Tibial artery (tissue), 4 donors: ENCODE results near the gene NOP16.

Source experiments
- DNase-seq, 2 donors: peaks; one replicate each; pipeline ENCODE4 v3.0.0-alpha.2; 2019
- H3K27ac ChIP-seq, 2 donors: fragments of 200-600 bp; sonication (generic) in 1 of 2; 1 replicate in 1 of 2; 2 replicates in 1 of 2; pipeline ENCODE4 v1.5.1; 2018 to 2019; ENCODE audit warnings: mild to moderate bottlenecking in 1 of 2
- H3K27me3 ChIP-seq, 2 donors: fragments of 200-600 bp; sonication (generic) in 1 of 2; one replicate each; pipeline versions ENCODE4 v1.5.1 to v1.6.0; 2016 to 2019
- H3K36me3 ChIP-seq, 3 donors: fragments of 200-600 bp; sonication (generic) in 2 of 3; one replicate each; pipeline ENCODE4 v1.5.1; 2016 to 2019; ENCODE audit warnings: mild to moderate bottlenecking in 2 of 3
- H3K4me1 ChIP-seq, 4 donors: fragments of 200-600 bp; sonication (generic) in 2 of 4; 1 replicate in 3 of 4; 2 replicates in 1 of 4; pipeline ENCODE4 v1.5.1; 2016 to 2019
- H3K4me3 ChIP-seq, 2 donors: fragments of 200-600 bp; sonication (generic) in 1 of 2; 1 replicate in 1 of 2; 2 replicates in 1 of 2; pipeline ENCODE4 v1.5.1; 2018 to 2019; ENCODE audit warnings: mild to moderate bottlenecking in 2 of 2
- H3K9me3 ChIP-seq, 3 donors: fragments of 200-600 bp; sonication (generic) in 1 of 3; one replicate each; pipeline ENCODE4 v1.5.1; 2016 to 2019
- CTCF ChIP-seq, 2 experiments: fragments of 200-600 bp in 1 of 2; fragments of 450-650 bp in 1 of 2; IDR thresholded peaks; one replicate each; pipeline ENCODE4 v1.5.1; 2017 to 2019; ENCODE audit warnings: antibody characterized with exemption in 2 of 2, mild to moderate bottlenecking in 1 of 2, moderate library complexity in 1 of 2
- intact Hi-C: fragments of 100-400 bp; cut with DNase I; formaldehyde crosslinking; loops from one replicate; pipeline ENCODE4 v1.15.0; 2023; ENCODE audit warnings: low total_unique reads

Gene NOP16

GRCh38 chr5:176379881-176380280 lies 8.5 kb downstream of the NOP16 start:
- Histone ChIP-seq H3K27me3 (no peaks in the 10 kb centered on the region), H3K36me3 (peaks cover 0 to 37% (median 28%) of the 10 kb centered on the region in 3 donors), H3K4me1 (peaks cover 0 to 22% (median 15%) of the 10 kb centered on the region in 4 donors), H3K27ac (no peak overlapping the region), H3K4me3 (no peak overlapping the region), H3K9me3 (no peaks in the 10 kb centered on the region)
- no peak for TF ChIP-seq CTCF (IDR thresholded peaks at IDR 0.05)
- intact Hi-C loops, result no loop called here
- no peak for DNase-seq

DNA sequence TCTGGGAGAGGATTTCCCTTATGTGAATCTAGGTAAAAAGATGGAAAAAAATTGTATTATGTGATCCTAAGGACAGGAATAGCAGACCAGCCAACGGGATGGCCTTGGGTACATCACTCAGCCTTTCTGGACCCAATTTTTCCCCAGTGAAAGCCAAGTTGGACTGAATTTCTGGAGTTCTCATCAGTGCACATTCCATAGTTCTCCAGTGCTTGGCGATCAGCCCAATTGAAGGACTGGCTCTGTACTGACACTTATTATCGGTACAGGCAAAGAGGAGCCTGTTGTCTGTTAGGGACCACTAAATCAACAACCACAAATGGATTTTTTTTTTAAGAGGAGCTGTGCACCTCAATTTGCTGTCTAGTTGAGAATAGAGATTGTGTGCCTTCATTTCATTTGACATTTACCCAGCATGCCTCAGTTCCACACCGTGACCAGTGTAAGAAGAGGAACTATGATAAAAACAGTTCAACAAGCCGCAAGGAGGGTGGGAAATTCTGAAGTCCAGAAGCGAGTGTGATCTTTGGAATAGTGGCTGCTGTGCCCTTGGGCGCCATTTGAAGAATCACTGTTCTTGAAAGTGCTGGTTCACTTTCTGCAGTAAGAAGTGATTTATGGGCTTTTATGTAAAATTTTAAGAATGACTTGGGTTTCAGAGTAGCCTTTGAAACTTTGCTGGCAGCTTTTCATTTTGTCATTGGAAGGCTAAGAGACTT lies 15.1 kb downstream of the NOP16 start:
- DNase-seq, result peak in 1 of 2 donors; percentile 64
- H3K9me3 ChIP-seq, result no peaks in the 10 kb centered on the region

GRCh38 chr5:176371621-176372539 lies 16.5 kb downstream of the NOP16 start:
- H3K27ac ChIP-seq, result peak overlapping the region in 1 of 2 donors; percentile 39
- no peak for TF ChIP-seq CTCF (IDR thresholded peaks at IDR 0.05)
- H3K4me1 ChIP-seq, result peaks cover 0 to 16% (median 7%) of the 10 kb centered on the region in 4 donors
- H3K4me3 ChIP-seq, result no peak overlapping the region
- DNase-seq, result no peak
- no peaks in the 10 kb centered on the region for H3K27me3 ChIP-seq
- peaks cover 29 to 57% (median 32%) of the 10 kb centered on the region in 3 donors for H3K36me3 ChIP-seq
- intact Hi-C loops, result no loop called here
- no peaks in the 10 kb centered on the region for H3K9me3 ChIP-seq

More for the DNA sequence above, 15.1 kb downstream of the NOP16 start:
- Histone ChIP-seq H3K27me3 (no peaks in the 10 kb centered on the region), H3K4me3 (no peak overlapping the region), H3K36me3 (peaks cover 23 to 47% (median 26%) of the 10 kb centered on the region in 3 donors), H3K4me1 (peaks cover 0 to 16% (median 7%) of the 10 kb centered on the region in 4 donors), H3K27ac (peak overlapping the region; percentile 8 to 39)
- intact Hi-C loops, result no loop called here
- TF ChIP-seq CTCF (IDR thresholded peaks at IDR 0.05), result no peak

- no peak overlapping the region for H3K4me3 ChIP-seq
- DNase-seq, result no peak
- H3K27ac ChIP-seq, result no peak overlapping the region
- H3K36me3 ChIP-seq, result peaks cover 29 to 51% (median 32%) of the 10 kb centered on the region in 3 donors
- H3K9me3 ChIP-seq, result no peaks in the 10 kb centered on the region
- peaks cover 0 to 25% (median 11%) of the 10 kb centered on the region in 4 donors for H3K4me1 ChIP-seq
- H3K27me3 ChIP-seq, result no peaks in the 10 kb centered on the region
- intact Hi-C loops, result no loop called here
- TF ChIP-seq CTCF (IDR thresholded peaks at IDR 0.05), result no peak
Observed at GRCh38 chr5:176369934-176370711, 18.3 kb downstream of the NOP16 start.

GRCh38 chr5:176368726-176369125 lies 19.7 kb downstream of the NOP16 start:
- TF ChIP-seq CTCF (IDR thresholded peaks at IDR 0.05), result no peak
- H3K36me3 ChIP-seq, result peaks cover 29 to 51% (median 32%) of the 10 kb centered on the region in 3 donors
- intact Hi-C loops, result no loop called here
- DNase-seq, result no peak
- no peaks in the 10 kb centered on the region for H3K27me3 ChIP-seq
- H3K4me3 ChIP-seq, result no peak overlapping the region
- H3K27ac ChIP-seq, result no peak overlapping the region
- H3K9me3 ChIP-seq, result no peaks in the 10 kb centered on the region
- H3K4me1 ChIP-seq, result peaks cover 0 to 27% (median 15%) of the 10 kb centered on the region in 4 donors
